GM18505 (cell line): ENCODE results near the gene ANLN.
"Not testable (repeated sequence)": the region's sequence is repeated elsewhere in the genome, so short reads cannot be mapped to it uniquely, and the experiment has no call there.

Experiments
- ATAC-seq: cut with Tn5 transposase; IDR thresholded peaks from one replicate; pipeline ENCODE4 v1.9.1; 2021; ENCODE audit not compliant: unreplicated experiment
- POLR2A ChIP-seq: IDR thresholded peaks from 4 replicates; pipeline ENCODE4 v1.6.1; 2011; ENCODE audit warnings: borderline replicate concordance; ENCODE audit not compliant: insufficient read depth, insufficient read length; ENCODE audit errors: extremely low read depth

Gene ANLN

GRCh38 chr7:36448781-36449379 lies 59.2 kb downstream of the ANLN start:
- no peak for ATAC-seq
- no peak for TF ChIP-seq POLR2A

GRCh38 chr7:36449685-36450084 lies 60.0 kb downstream of the ANLN start:
- no peak for TF ChIP-seq POLR2A
- ATAC-seq, result no peak

GRCh38 chr7:36453769-36454168 lies 64.1 kb downstream of the ANLN start:
- no peak for ATAC-seq
- no peak for TF ChIP-seq POLR2A

GRCh38 chr7:36455646-36456045 lies 66.0 kb downstream of the ANLN start:
- ATAC-seq, result no peak
- TF ChIP-seq POLR2A, result no peak

- no peak for ATAC-seq
- no peak for TF ChIP-seq POLR2A
Observed at GRCh38 chr7:36456138-36456537, 66.5 kb downstream of the ANLN start.

- TF ChIP-seq POLR2A, result no peak
- no peak for ATAC-seq
Observed at GRCh38 chr7:36456548-36456947, 66.9 kb downstream of the ANLN start.

GRCh38 chr7:36459236-36459960 lies 69.7 kb downstream of the ANLN start:
- no peak for ATAC-seq
- TF ChIP-seq POLR2A, result no peak

- ATAC-seq, result no peak
Observed at GRCh38 chr7:36460811-36461429, 71.3 kb downstream of the ANLN start.

GRCh38 chr7:36462551-36463137 lies 73.0 kb downstream of the ANLN start:
- no peak for ATAC-seq
- no peak for TF ChIP-seq POLR2A

More at GRCh38 chr7:36460811-36461429, 71.3 kb downstream of the ANLN start:
- no peak for TF ChIP-seq POLR2A

GRCh38 chr7:36464271-36464670 lies 74.6 kb downstream of the ANLN start:
- no peak for TF ChIP-seq POLR2A
- no peak for ATAC-seq

- ATAC-seq, result not testable (repeated sequence)
Observed at GRCh38 chr7:36466001-36466400, 76.3 kb downstream of the ANLN start.

GRCh38 chr7:36468370-36469101 lies 78.9 kb downstream of the ANLN start:
- no peak for TF ChIP-seq POLR2A
- ATAC-seq, result no peak

- ATAC-seq, result no peak
- TF ChIP-seq POLR2A, result no peak
Observed at GRCh38 chr7:36469236-36469635, 79.6 kb downstream of the ANLN start.

- no peak for ATAC-seq
- TF ChIP-seq POLR2A, result no peak
Observed at GRCh38 chr7:36472141-36472729, 82.6 kb downstream of the ANLN start.
